Iris pigment epithelial cell (primary cell): ENCODE measurements around the gene HCRTR1.

Experiments
- DNase-seq: peaks from one replicate; pipeline ENCODE4 v3.0.0-alpha.2; 2011; ENCODE audit warnings: low read depth

HCRTR1 gene

GRCh38 chr1:31650161-31651088 is 32.9 kb downstream of the HCRTR1 start:
- no peak for DNase-seq

- DNase-seq, result peak; percentile 27
Measured at GRCh38 chr1:31651089-31651420, 33.6 kb downstream of the HCRTR1 start.

GRCh38 chr1:31651766-31652165 is 34.3 kb downstream of the HCRTR1 start:
- DNase-seq, result no peak

GRCh38 chr1:31652891-31653499 is 35.5 kb downstream of the HCRTR1 start:
- DNase-seq, result no peak

- DNase-seq, result no peak
Measured at GRCh38 chr1:31653717-31654473, 36.4 kb downstream of the HCRTR1 start.

- DNase-seq, result no peak
Measured at GRCh38 chr1:31654474-31654776, 36.9 kb downstream of the HCRTR1 start.

GRCh38 chr1:31655104-31655503 is 37.6 kb downstream of the HCRTR1 start:
- DNase-seq, result no peak

GRCh38 chr1:31655756-31656155 is 38.3 kb downstream of the HCRTR1 start:
- no peak for DNase-seq

- DNase-seq, result no peak
Measured at GRCh38 chr1:31657020-31657804, 39.7 kb downstream of the HCRTR1 start.

GRCh38 chr1:31657972-31658510 is 40.6 kb downstream of the HCRTR1 start:
- DNase-seq, result no peak

GRCh38 chr1:31658721-31659120 is 41.2 kb downstream of the HCRTR1 start:
- peak; percentile 25 for DNase-seq

GRCh38 chr1:31659889-31660288 is 42.4 kb downstream of the HCRTR1 start:
- DNase-seq, result no peak

GRCh38 chr1:31660871-31661455 is 43.5 kb downstream of the HCRTR1 start:
- no peak for DNase-seq

GRCh38 chr1:31661856-31662255 is 44.4 kb downstream of the HCRTR1 start:
- DNase-seq, result peak; percentile 11

GRCh38 chr1:31662463-31662862 is 45.0 kb downstream of the HCRTR1 start:
- DNase-seq, result no peak

- no peak for DNase-seq
Measured at GRCh38 chr1:31663622-31664452, 46.3 kb downstream of the HCRTR1 start.

- no peak for DNase-seq
Measured at GRCh38 chr1:31664528-31664927, 47.0 kb downstream of the HCRTR1 start.

GRCh38 chr1:31665234-31665878 is 47.9 kb downstream of the HCRTR1 start:
- DNase-seq, result no peak

GRCh38 chr1:31666263-31666963 is 48.9 kb downstream of the HCRTR1 start:
- DNase-seq, result peak; percentile 30
